ENCODE data around the gene MED13L.

- TF ChIP-seq CTCF (IDR thresholded peaks at IDR 0.05; ENCODE audit: borderline replicate concordance, extremely low read depth, low read length, poor library complexity, severe bottlenecking) = no peak
- no peak for TF ChIP-seq EZH2 (IDR thresholded peaks at IDR 0.05; ENCODE audit: borderline replicate concordance, low read depth, low read length, severe bottlenecking)
Measured at GRCh38 chr12:116090516-116090915, 187.0 kb downstream of the MED13L start.

Measured in DND-41 (cell line).